Measurements from ENCODE around the gene ACSM6. TPM values are rescaled to one million over a fixed set of nuclear protein-coding genes. Genes with fewer than 3 reads are reported as not detected.

Gene ACSM6
- not detected in 5 replicates for total RNA-seq (2022; extraction: Qiagen RNA extraction; ENCODE audit: low read depth)

GRCh38 chr10:95193944-95194343 lies at the start of gene ACSM6:
TSS of gene ACSM6 (plus strand) at chr10:95194238. CDS start at chr10:95194486, 248 bp downstream.

Other genes starting within 250 kb of the ACSM6 start
- not detected in 5 replicates for gene CYP2C8, start 124.7 kb upstream of the ACSM6 start, total RNA-seq (2022; extraction: Qiagen RNA extraction; ENCODE audit: low read depth)
- 155 to 174 TPM (median 167 TPM) in 5 replicates for gene PDLIM1, start 96.8 kb downstream of the ACSM6 start, total RNA-seq (2022; extraction: Qiagen RNA extraction; ENCODE audit: low read depth)

Measured in A549 treated with RU486 at 1 μM for 4 hours (cell line).